Sigmoid colon (tissue), 7 donors: ENCODE results near the gene KIAA1210. TPM values are rescaled to one million over a fixed set of nuclear protein-coding genes. Genes with fewer than 3 reads are reported as not detected.

Experiments
- DNase-seq: peaks from one replicate; pipeline ENCODE4 v3.0.0-alpha.2; 2019
- H3K27ac ChIP-seq, 4 donors: fragments of 200-600 bp; sonication (generic); one replicate each; pipeline ENCODE4 v1.5.1; 2016 to 2019; ENCODE audit warnings: mild to moderate bottlenecking in 1 of 4
- H3K27me3 ChIP-seq, 3 donors: fragments of 200-600 bp; sonication (generic); one replicate each; pipeline ENCODE4 v1.5.1; 2019; ENCODE audit warnings: mild to moderate bottlenecking in 1 of 3
- H3K36me3 ChIP-seq, 4 donors: fragments of 200-600 bp; sonication (generic); one replicate each; pipeline ENCODE4 v1.5.1; 2016 to 2019
- H3K4me1 ChIP-seq, 4 donors: fragments of 200-600 bp; sonication (generic); one replicate each; pipeline ENCODE4 v1.5.1; 2017 to 2019
- H3K4me3 ChIP-seq, 4 donors: fragments of 200-600 bp; sonication (generic); one replicate each; pipeline ENCODE4 v1.5.1; 2017 to 2019; ENCODE audit warnings: mild to moderate bottlenecking in 2 of 4, moderate library complexity in 1 of 4
- H3K9me3 ChIP-seq, 4 donors: fragments of 200-600 bp in 3 of 4; sonication (generic) in 3 of 4; one replicate each; pipeline versions ENCODE4 v1.5.1 to v1.6.1; 2013 to 2019
- CTCF ChIP-seq, 4 experiments: fragments of 450-650 bp in 3 of 4; fragments of 200-600 bp in 1 of 4; IDR thresholded peaks; one replicate each; pipeline ENCODE4 v1.5.1; 2016 to 2019; ENCODE audit warnings: antibody characterized with exemption in 4 of 4, mild to moderate bottlenecking in 3 of 4, moderate library complexity in 2 of 4
- EP300 ChIP-seq, 4 donors: sonication (generic); formaldehyde crosslinking; IDR thresholded peaks; one replicate each; pipeline ENCODE4 v1.6.1; 2017; ENCODE audit warnings: antibody characterized with exemption in 4 of 4
- POLR2A ChIP-seq, 2 donors: fragments of 450-650 bp; IDR thresholded peaks; one replicate each; pipeline ENCODE4 v1.6.1; 2016; ENCODE audit warnings: antibody characterized with exemption in 2 of 2, mild to moderate bottlenecking in 2 of 2, moderate library complexity in 2 of 2
- POLR2AphosphoS5 ChIP-seq, 4 donors: sonication (generic); formaldehyde crosslinking; IDR thresholded peaks; one replicate each; pipeline ENCODE4 v1.6.1; 2017; ENCODE audit warnings: antibody characterized with exemption in 4 of 4
- WGBS, 2 donors: extraction: QIAGEN DNeasy Blood & Tissue Kit; methylation state at CpG; one replicate each; pipeline ENCODE4 v1.1.7; 2013; 5-methylcytosine and 5-hydroxymethylcytosine counted together
- intact Hi-C: fragments of 100-400 bp; cut with DNase I; formaldehyde crosslinking; loops from one replicate; pipeline ENCODE4 v1.15.1; 2023
- polyA plus RNA-seq, 3 donors: library from polyadenylated mRNA; stranded (reverse); fragments of 200-250 nt; gene quantifications; one replicate each; pipeline ENCODE4 v1.2.3, GENCODE V29; 2013
- total RNA-seq, 4 donors: library from RNA; depleted of rRNA; stranded (reverse); fragments of >200 nt; gene quantifications; one replicate each; pipeline ENCODE4 v1.1.0, GENCODE V29; 2016
- donor health status: healthy with polysubstance abuse.
- donor health status: Bipolar disorder and iron deficiency.
- donor health status: healthy.

Gene KIAA1210
- total and polyA plus RNA-seq, 7 donors = not detected

GRCh38 chrX:119156241-119156640 lies 28.6 kb upstream of the KIAA1210 start:
- WGBS, 2 donors = 96 to 100% methylated on average over 1 of the region's 1 CpG
- Histone ChIP-seq H3K27ac (no peak overlapping the region), H3K4me3 (no peak overlapping the region), H3K36me3 (no peaks in the 10 kb centered on the region), H3K9me3 (no peaks in the 10 kb centered on the region), H3K27me3 (no peaks in the 10 kb centered on the region), H3K4me1 (no peaks in the 10 kb centered on the region)
- no peak for DNase-seq
- TF ChIP-seq CTCF (IDR thresholded peaks at IDR 0.05) (no peak), EP300 (IDR thresholded peaks at IDR 0.05) (no peak), POLR2AphosphoS5 (IDR thresholded peaks at IDR 0.05) (no peak), POLR2A (IDR thresholded peaks at IDR 0.05) (no peak)
- intact Hi-C loops = no loop called here

- H3K27ac ChIP-seq = no peak overlapping the region
- no peak for DNase-seq
- 27 to 65% methylated on average over 6 of the region's 6 CpGs for WGBS, 2 donors
- TF ChIP-seq EP300 (IDR thresholded peaks at IDR 0.05) (no peak), CTCF (IDR thresholded peaks at IDR 0.05) (no peak), POLR2A (IDR thresholded peaks at IDR 0.05) (no peak), POLR2AphosphoS5 (IDR thresholded peaks at IDR 0.05) (no peak)
- no peak overlapping the region for H3K4me3 ChIP-seq
- intact Hi-C loops = no loop called here
- no peaks in the 10 kb centered on the region for H3K27me3 ChIP-seq
- no peaks in the 10 kb centered on the region for H3K9me3 ChIP-seq
- no peaks in the 10 kb centered on the region for H3K36me3 ChIP-seq
- no peaks in the 10 kb centered on the region for H3K4me1 ChIP-seq
These were observed 27.9 kb upstream of the KIAA1210 start for GRCh38 chrX:119155416-119156035.

GRCh38 chrX:119151051-119151380 lies 23.4 kb upstream of the KIAA1210 start:
- intact Hi-C loops = no loop called here
- H3K4me1 ChIP-seq = no peaks in the 10 kb centered on the region
- no peaks in the 10 kb centered on the region for H3K27me3 ChIP-seq
- WGBS, 2 donors = 56 to 76% methylated on average over 9 of the region's 9 CpGs
- TF ChIP-seq CTCF (IDR thresholded peaks at IDR 0.05) (no peak), POLR2A (IDR thresholded peaks at IDR 0.05) (no peak), EP300 (IDR thresholded peaks at IDR 0.05) (no peak), POLR2AphosphoS5 (IDR thresholded peaks at IDR 0.05) (no peak)
- H3K27ac ChIP-seq = no peak overlapping the region
- DNase-seq = no peak
- H3K9me3 ChIP-seq = no peaks in the 10 kb centered on the region
- no peaks in the 10 kb centered on the region for H3K36me3 ChIP-seq
- no peak overlapping the region for H3K4me3 ChIP-seq

- WGBS, 2 donors = 75 to 86% methylated on average over 42 of the region's 42 CpGs
These were observed 22.8 kb upstream of the KIAA1210 start for GRCh38 chrX:119150163-119151050.

More at GRCh38 chrX:119150163-119151050, 22.8 kb upstream of the KIAA1210 start:
- H3K9me3 ChIP-seq = no peaks in the 10 kb centered on the region
- intact Hi-C loops = no loop called here
- H3K27me3 ChIP-seq = no peaks in the 10 kb centered on the region
- no peak for TF ChIP-seq POLR2AphosphoS5 (IDR thresholded peaks at IDR 0.05)
- TF ChIP-seq EP300 (IDR thresholded peaks at IDR 0.05) = no peak
- TF ChIP-seq CTCF (IDR thresholded peaks at IDR 0.05) = no peak
- no peak for TF ChIP-seq POLR2A (IDR thresholded peaks at IDR 0.05)
- no peak for DNase-seq
- H3K27ac ChIP-seq = no peak overlapping the region
- no peak overlapping the region for H3K4me3 ChIP-seq
- H3K4me1 ChIP-seq = no peaks in the 10 kb centered on the region
- H3K36me3 ChIP-seq = no peaks in the 10 kb centered on the region
